Measurements from ENCODE around the gene SLC7A6OS. TPM values are rescaled to one million over a fixed set of nuclear protein-coding genes. Genes with fewer than 3 reads are reported as not detected.

Gene SLC7A6OS
- total RNA-seq, 1 experiment from 2014 or later = 24.5 TPM

DNA sequence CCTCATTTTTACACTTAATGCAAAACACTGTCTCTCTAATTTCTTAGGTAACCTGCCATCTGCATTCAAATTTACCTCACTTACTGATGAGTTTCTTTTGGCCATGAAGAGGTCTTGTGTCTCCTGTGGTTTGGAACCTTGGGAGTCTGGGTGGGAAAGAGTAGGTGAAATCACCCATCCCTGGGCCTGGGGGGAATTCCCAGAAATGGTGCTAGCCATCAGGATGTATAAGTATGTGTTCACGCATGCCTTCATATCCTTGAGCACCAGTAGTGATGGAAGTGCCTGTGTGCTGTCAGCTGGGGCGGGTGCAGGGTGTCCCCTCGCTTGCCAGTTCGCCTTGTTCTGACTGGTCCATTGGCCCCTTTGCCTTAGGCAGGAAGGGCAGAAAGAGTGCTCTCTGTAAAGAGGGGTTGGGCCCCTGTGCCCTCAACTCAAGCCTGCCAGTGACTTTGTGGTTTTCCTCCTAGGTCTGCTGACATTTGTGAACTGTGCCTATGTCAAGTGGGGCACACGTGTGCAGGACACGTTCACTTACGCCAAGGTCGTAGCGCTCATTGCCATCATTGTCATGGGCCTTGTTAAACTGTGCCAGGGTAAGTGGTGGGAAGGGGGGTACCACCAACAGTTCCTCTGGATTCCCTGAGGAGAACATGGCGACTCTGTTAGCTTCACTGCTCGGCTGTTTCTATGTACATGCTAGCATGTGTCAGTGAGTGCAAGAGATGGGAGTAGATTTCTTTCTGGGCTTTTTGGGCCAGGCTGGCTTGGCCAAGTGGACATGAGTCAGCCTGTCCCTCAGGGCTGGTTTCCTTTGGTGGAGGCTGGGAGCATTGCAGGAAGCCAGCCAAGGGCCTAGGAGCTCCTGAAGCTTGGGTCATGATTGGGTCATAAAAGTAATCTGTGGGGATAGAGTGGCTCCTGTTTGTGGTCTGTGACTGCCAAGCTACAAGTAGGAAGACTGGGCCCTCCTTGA lies 23.2 kb downstream of the SLC7A6OS start:
- Histone ChIP-seq H3K9me3 (ENCODE audit: control insufficient read depth, low read depth, low read length) (peaks cover 5% of the 10 kb centered on the region), H2BK5ac (ENCODE audit: insufficient read length, low read length) (no peak overlapping the region), H3K18ac (ENCODE audit: insufficient read length, low read depth, low read length) (no peak overlapping the region), H3K56ac (ENCODE audit: insufficient read length, low read depth, low read length) (no peak overlapping the region), H2BK12ac (ENCODE audit: insufficient read length, low read depth, low read length) (no peak overlapping the region), H4K91ac (ENCODE audit: insufficient read length, low read depth, low read length) (no peak overlapping the region), H3K9ac (ENCODE audit: extremely low read depth, insufficient read length, low read length) (no peak overlapping the region), H3K23ac (ENCODE audit: insufficient read length, low read depth, low read length) (no peak overlapping the region), H3K4me2 (ENCODE audit: insufficient read depth, insufficient read length, low read length) (no peak overlapping the region), H3K79me1 (ENCODE audit: insufficient read depth, low read depth, low read length, poor library complexity, severe bottlenecking) (no peaks in the 10 kb centered on the region), H3K23me2 (ENCODE audit: insufficient read length, low read depth, low read length, poor library complexity, severe bottlenecking) (no peaks in the 10 kb centered on the region), H2AFZ (ENCODE audit: low read length) (no peak overlapping the region), H3K27ac (ENCODE audit: insufficient read length, low read depth, low read length) (no peak overlapping the region), H3T11ph (ENCODE audit: low read length) (no peak overlapping the region), H3K14ac (ENCODE audit: insufficient read depth, low read length) (no peak overlapping the region; the same call in 1 of the 2 replicates), H3K79me2 (ENCODE audit: insufficient read depth, low read length) (0 out of 2 replicates have a peak, but pooled peaks cover 2% of the 10 kb centered on the region), H3K4me1 (ENCODE audit: insufficient read depth, low read length) (no peaks in the 10 kb centered on the region), H2BK20ac (ENCODE audit: low read depth, low read length, poor library complexity, severe bottlenecking) (no peak overlapping the region), H4K8ac (replicated peaks; ENCODE audit: insufficient read length, low read depth, low read length) (no peak overlapping the region), H2AK5ac (ENCODE audit: insufficient read length, low read length) (no peak overlapping the region), H2BK120ac (ENCODE audit: low read depth, low read length, poor library complexity, severe bottlenecking) (no peak overlapping the region), H4K5ac (ENCODE audit: insufficient read length, low read depth, low read length) (no peak overlapping the region), H4K20me1 (ENCODE audit: control insufficient read depth, insufficient read depth, insufficient read length) (peaks cover 2% of the 10 kb centered on the region), H3K27me3 (ENCODE audit: insufficient read depth, low read length) (no peaks in the 10 kb centered on the region), H3K4ac (ENCODE audit: low read depth, low read length) (no peak overlapping the region), H2BK15ac (ENCODE audit: low read depth, low read length) (no peak overlapping the region)
- H3K36me3 Mint-ChIP-seq (ENCODE audit: insufficient read depth in 1 of 3, low read depth in 3 of 3) = peaks cover 15 to 32% (median 23%) of the 10 kb centered on the region in 3 experiments; a peak in 6 of 7 replicates
- no peak overlapping the region for H3K4me3 Mint-ChIP-seq
- H3K4me1 Mint-ChIP-seq = peaks cover 4 to 10% of the 10 kb centered on the region in 2 experiments; a peak in 3 of 4 replicates
- H3K27me3 Mint-ChIP-seq (ENCODE audit: low read depth) = no peaks in the 10 kb centered on the region
- no peak for DNase-seq
- peak overlapping the region in 1 of 3 experiments; percentile 49; a peak in 1 of 7 replicates for H3K27ac Mint-ChIP-seq
- TF ChIP-seq, protein P1, sequence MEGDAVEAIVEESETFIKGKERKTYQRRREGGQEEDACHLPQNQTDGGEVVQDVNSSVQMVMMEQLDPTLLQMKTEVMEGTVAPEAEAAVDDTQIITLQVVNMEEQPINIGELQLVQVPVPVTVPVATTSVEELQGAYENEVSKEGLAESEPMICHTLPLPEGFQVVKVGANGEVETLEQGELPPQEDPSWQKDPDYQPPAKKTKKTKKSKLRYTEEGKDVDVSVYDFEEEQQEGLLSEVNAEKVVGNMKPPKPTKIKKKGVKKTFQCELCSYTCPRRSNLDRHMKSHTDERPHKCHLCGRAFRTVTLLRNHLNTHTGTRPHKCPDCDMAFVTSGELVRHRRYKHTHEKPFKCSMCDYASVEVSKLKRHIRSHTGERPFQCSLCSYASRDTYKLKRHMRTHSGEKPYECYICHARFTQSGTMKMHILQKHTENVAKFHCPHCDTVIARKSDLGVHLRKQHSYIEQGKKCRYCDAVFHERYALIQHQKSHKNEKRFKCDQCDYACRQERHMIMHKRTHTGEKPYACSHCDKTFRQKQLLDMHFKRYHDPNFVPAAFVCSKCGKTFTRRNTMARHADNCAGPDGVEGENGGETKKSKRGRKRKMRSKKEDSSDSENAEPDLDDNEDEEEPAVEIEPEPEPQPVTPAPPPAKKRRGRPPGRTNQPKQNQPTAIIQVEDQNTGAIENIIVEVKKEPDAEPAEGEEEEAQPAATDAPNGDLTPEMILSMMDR (conservative IDR thresholded peaks at IDR 0.05) = no peak
- WGBS (ENCODE audit: extremely low coverage, insufficient read length, low lambda C conversion rate) = no CpG with 5 or more reads among the region's 11 CpGs
- no peaks in the 10 kb centered on the region for H3K9me3 Mint-ChIP-seq
